SK-N-SH treated with all-trans-retinoic acid at 6 μM for 48 hours (cell line): ENCODE data around the gene SLAMF8.

ENCODE experiments used
- ATAC-seq: fragments of 200-7000 bp; cut with Tn5 transposase; 3 replicates; pipeline ENCODE4 v1.9.1; 2020; ENCODE audit warnings: mild to moderate bottlenecking, moderate library complexity
- ARNTL ChIP-seq: fragments of 450-650 bp; formaldehyde crosslinking; IDR thresholded peaks from 2 replicates; pipeline ENCODE4 v1.5.0; 2020; ENCODE audit warnings: low read depth, mild to moderate bottlenecking, moderate library complexity, borderline replicate concordance
- BACH2 ChIP-seq: fragments of 250-450 bp; sonication (Bioruptor Pico); IDR thresholded peaks from 2 replicates; pipeline ENCODE4 v1.9.0; 2021; ENCODE audit warnings: mild to moderate bottlenecking, borderline replicate concordance
- CSDC2 ChIP-seq: fragments of 250-450 bp; sonication (Bioruptor Pico); IDR thresholded peaks from 2 replicates; pipeline ENCODE4 v1.5.0; 2020; ENCODE audit warnings: mild to moderate bottlenecking, moderate library complexity
- CSRNP3 ChIP-seq: fragments of 250-450 bp; sonication (Bioruptor Pico); IDR thresholded peaks from 2 replicates; pipeline ENCODE4 v1.5.1; 2021; ENCODE audit warnings: mild to moderate bottlenecking, moderate library complexity
- ESRRG ChIP-seq: fragments of 250-450 bp; sonication (Bioruptor Pico); IDR thresholded peaks from 2 replicates; pipeline ENCODE4 v1.6.1; 2021; ENCODE audit warnings: mild to moderate bottlenecking
- OSR1 ChIP-seq: fragments of 250-450 bp; sonication (Bioruptor Pico); IDR thresholded peaks from 2 replicates; pipeline ENCODE4 v1.8.0; 2022; ENCODE audit warnings: moderate library complexity, mild to moderate bottlenecking, inconsistent platforms
- POU6F1 ChIP-seq: fragments of 250-450 bp; sonication (Bioruptor Pico); IDR thresholded peaks from 2 replicates; pipeline ENCODE4 v1.8.0; 2021; ENCODE audit warnings: low read depth, mild to moderate bottlenecking, moderate library complexity, borderline replicate concordance
- RARB ChIP-seq: fragments of 250-450 bp; sonication (Bioruptor Pico); IDR thresholded peaks from 2 replicates; pipeline ENCODE4 v1.8.0; 2021; ENCODE audit warnings: mild to moderate bottlenecking, moderate library complexity
- SNAI2 ChIP-seq: fragments of 250-450 bp; sonication (Bioruptor Pico); IDR thresholded peaks from 2 replicates; pipeline ENCODE4 v1.5.0; 2020; ENCODE audit warnings: mild to moderate bottlenecking, moderate library complexity
- TCF4 ChIP-seq: fragments of 250-450 bp; sonication (Bioruptor Pico); IDR thresholded peaks from 2 replicates; pipeline ENCODE4 v1.8.0; 2021; ENCODE audit warnings: mild to moderate bottlenecking, moderate library complexity, borderline replicate concordance
- TOX ChIP-seq: fragments of 250-450 bp; sonication (Bioruptor Pico); IDR thresholded peaks from 2 replicates; pipeline ENCODE4 v1.8.0; 2021; ENCODE audit warnings: mild to moderate bottlenecking, moderate library complexity, borderline replicate concordance
- TSHZ2 ChIP-seq: fragments of 250-450 bp; sonication (Bioruptor Pico); IDR thresholded peaks from 2 replicates; pipeline ENCODE4 v1.5.0; 2020; ENCODE audit warnings: mild to moderate bottlenecking, moderate library complexity
- ZC3H10 ChIP-seq: fragments of 250-450 bp; sonication (Bioruptor Pico); IDR thresholded peaks from 2 replicates; pipeline ENCODE4 v1.5.1; 2021; ENCODE audit warnings: mild to moderate bottlenecking, moderate library complexity
- ZFP3 ChIP-seq: fragments of 250-450 bp; sonication (Bioruptor Pico); IDR thresholded peaks from 2 replicates; pipeline ENCODE4 v1.5.0; 2020; ENCODE audit warnings: mild to moderate bottlenecking, moderate library complexity
- ZFP30 ChIP-seq: fragments of 450-650 bp; formaldehyde crosslinking; IDR thresholded peaks from 2 replicates; pipeline ENCODE4 v1.5.0; 2022; ENCODE audit warnings: mild to moderate bottlenecking, moderate library complexity
- ZNF565 ChIP-seq: fragments of 450-650 bp; formaldehyde crosslinking; conservative IDR thresholded peaks from 2 replicates; pipeline ENCODE4 v1.5.0; 2020; ENCODE audit warnings: low read depth, mild to moderate bottlenecking, moderate library complexity
- ZNF70 ChIP-seq: fragments of 450-650 bp; formaldehyde crosslinking; IDR thresholded peaks from 2 replicates; pipeline ENCODE4 v1.5.0; 2020; ENCODE audit warnings: mild to moderate bottlenecking, moderate library complexity
- ZNF8 ChIP-seq: fragments of 450-650 bp; formaldehyde crosslinking; IDR thresholded peaks from 2 replicates; pipeline ENCODE4 v1.5.0; 2020; ENCODE audit warnings: mild to moderate bottlenecking, moderate library complexity
- TF ChIP-seq, protein P1 (sequence below): fragments of 250-450 bp; sonication (Bioruptor Pico); IDR thresholded peaks from 2 replicates; pipeline ENCODE4 v1.8.0; 2020; ENCODE audit warnings: mild to moderate bottlenecking, moderate library complexity, borderline replicate concordance

SLAMF8 gene

DNA sequence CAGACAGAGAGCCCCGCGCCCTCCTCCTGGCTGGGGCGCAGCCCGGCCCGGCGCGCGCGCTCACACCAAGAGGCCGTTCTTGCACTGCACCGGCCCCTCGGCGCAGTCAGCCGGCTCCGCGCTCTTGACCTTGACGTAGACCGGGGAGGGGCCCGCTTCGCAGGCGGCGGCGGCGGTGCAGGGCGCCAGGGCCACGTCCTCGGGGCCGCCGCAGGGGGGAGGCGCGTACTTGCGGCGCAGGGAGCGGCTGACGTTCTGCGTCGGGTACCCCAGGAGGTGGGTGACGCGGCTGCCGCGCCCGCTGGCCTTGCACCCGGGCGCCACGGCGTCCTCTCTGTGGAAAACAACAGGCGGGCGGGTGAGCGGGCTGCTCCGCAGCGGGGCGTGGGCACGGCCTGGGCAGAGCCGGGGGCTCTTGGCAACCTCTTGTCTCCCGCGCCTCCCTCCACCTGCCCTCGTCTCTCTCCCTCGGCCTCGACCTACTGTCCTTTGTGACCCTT lies 28.1 kb downstream of the SLAMF8 start (continued):
- TF ChIP-seq ZC3H10 (CRISPR knock-in tag) (no peak), CSRNP3 (CRISPR knock-in tag) (no peak), ZFP30 (CRISPR knock-in tag) (no peak), BACH2 (CRISPR knock-in tag) (no peak), TOX (CRISPR knock-in tag) (no peak), ZNF565 (CRISPR knock-in tag) (no peak), POU6F1 (CRISPR knock-in tag) (no peak), CSDC2 (CRISPR knock-in tag) (no peak), SNAI2 (CRISPR knock-in tag) (no peak), ZFP3 (no peak)
- TF ChIP-seq, all 23 proteins: peak for 0

GRCh38 chr1:159855709-159856108 lies 29.0 kb downstream of the SLAMF8 start:
- no peak for ATAC-seq
- TF ChIP-seq ZC3H10 (CRISPR knock-in tag) (no peak), CSDC2 (CRISPR knock-in tag) (no peak), RARB (CRISPR knock-in tag) (no peak), ARNTL (CRISPR knock-in tag) (no peak)
- TF ChIP-seq, all 23 proteins: peak for 0

DNA sequence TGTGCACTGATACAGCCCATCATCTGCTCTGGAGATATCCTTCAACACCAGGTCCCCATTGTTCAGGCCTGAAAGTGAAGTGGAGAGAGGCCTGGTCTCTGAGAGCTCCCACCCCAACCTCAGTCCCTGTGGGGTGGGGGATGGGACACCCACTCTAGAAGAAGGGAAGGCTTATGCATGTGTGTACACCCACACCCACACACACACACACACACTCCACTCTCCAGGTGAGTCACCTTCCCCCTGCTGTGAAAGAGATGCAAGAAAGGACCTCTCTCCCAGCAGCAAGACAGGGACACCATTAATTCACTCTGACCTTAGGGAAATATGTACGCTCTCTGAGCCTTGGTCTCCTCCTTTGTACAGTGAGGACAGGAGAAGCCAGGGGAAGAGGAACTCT lies 29.9 kb downstream of the SLAMF8 start:
- no peak for ATAC-seq
- TF ChIP-seq, protein P1, sequence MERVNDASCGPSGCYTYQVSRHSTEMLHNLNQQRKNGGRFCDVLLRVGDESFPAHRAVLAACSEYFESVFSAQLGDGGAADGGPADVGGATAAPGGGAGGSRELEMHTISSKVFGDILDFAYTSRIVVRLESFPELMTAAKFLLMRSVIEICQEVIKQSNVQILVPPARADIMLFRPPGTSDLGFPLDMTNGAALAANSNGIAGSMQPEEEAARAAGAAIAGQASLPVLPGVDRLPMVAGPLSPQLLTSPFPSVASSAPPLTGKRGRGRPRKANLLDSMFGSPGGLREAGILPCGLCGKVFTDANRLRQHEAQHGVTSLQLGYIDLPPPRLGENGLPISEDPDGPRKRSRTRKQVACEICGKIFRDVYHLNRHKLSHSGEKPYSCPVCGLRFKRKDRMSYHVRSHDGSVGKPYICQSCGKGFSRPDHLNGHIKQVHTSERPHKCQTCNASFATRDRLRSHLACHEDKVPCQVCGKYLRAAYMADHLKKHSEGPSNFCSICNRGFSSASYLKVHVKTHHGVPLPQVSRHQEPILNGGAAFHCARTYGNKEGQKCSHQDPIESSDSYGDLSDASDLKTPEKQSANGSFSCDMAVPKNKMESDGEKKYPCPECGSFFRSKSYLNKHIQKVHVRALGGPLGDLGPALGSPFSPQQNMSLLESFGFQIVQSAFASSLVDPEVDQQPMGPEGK (CRISPR knock-in tag) = no peak
- no peak for TF ChIP-seq BACH2 (CRISPR knock-in tag)
- TF ChIP-seq ZC3H10 (CRISPR knock-in tag) = no peak
- no peak for TF ChIP-seq SNAI2 (CRISPR knock-in tag)
- TF ChIP-seq TOX (CRISPR knock-in tag) = no peak
- TF ChIP-seq CSDC2 (CRISPR knock-in tag) = no peak
- no peak for TF ChIP-seq CSRNP3 (CRISPR knock-in tag)
- no peak for TF ChIP-seq OSR1 (CRISPR knock-in tag)
- TF ChIP-seq ESRRG (CRISPR knock-in tag) = no peak
- TF ChIP-seq ZNF70 (CRISPR knock-in tag) = no peak
- no peak for TF ChIP-seq ZNF8 (CRISPR knock-in tag)

DNA sequence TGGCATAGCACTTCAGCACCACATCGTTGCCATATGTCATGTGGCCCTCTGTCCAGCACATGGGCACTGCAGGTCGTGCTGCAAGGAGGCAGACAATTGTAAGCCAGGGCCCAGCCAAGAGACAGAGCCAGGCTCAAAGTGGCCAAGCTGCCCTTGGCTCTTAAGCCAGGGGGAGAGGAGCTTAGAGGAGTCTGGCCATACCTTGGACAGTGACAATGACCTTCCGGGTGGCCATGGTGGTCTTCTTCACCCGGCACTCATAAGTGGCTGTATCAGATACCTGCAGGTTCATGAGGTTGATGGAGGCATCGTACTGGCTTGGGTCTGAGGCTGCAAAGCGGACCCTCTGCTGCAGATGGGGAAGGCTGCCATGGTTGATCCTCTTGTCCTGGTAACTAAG lies 31.2 kb downstream of the SLAMF8 start:
- TF ChIP-seq TSHZ2 (CRISPR knock-in tag) (no peak), ARNTL (CRISPR knock-in tag) (no peak), TCF4 (CRISPR knock-in tag) (no peak), POU6F1 (CRISPR knock-in tag) (no peak)
- no peak for ATAC-seq
